Gastrocnemius medialis (tissue), 4 donors: Measurements from ENCODE around the gene ERC1. TPM values are rescaled to one million over a fixed set of nuclear protein-coding genes. Genes with fewer than 3 reads are reported as not detected.

Source experiments
- ATAC-seq, 2 donors: fragments of 150-250 bp; one replicate each; pipeline ENCODE4 v1.9.1; 2016
- DNase-seq, 2 donors: peaks; one replicate each; pipeline ENCODE4 v3.0.0-alpha.2; 2019
- H3K27ac ChIP-seq, 4 donors: fragments of 200-600 bp; sonication (generic); 1 replicate in 1 of 4; 2 replicates in 3 of 4; pipeline ENCODE4 v1.5.1; 2016 to 2018; ENCODE audit warnings: mild to moderate bottlenecking in 2 of 4, moderate library complexity in 1 of 4
- H3K27me3 ChIP-seq, 3 donors: fragments of 200-600 bp; sonication (generic) in 2 of 3; 1 replicate in 1 of 3; 2 replicates in 2 of 3; pipeline versions ENCODE4 v1.5.1 to v1.6.0; 2016 to 2019; ENCODE audit warnings: mild to moderate bottlenecking in 1 of 3, moderate library complexity in 1 of 3
- H3K36me3 ChIP-seq, 2 donors: fragments of 200-600 bp; sonication (generic) in 1 of 2; one replicate each; pipeline ENCODE4 v1.5.1; 2017 to 2018
- H3K4me1 ChIP-seq, 2 donors: fragments of 200-600 bp; sonication (generic) in 1 of 2; one replicate each; pipeline ENCODE4 v1.5.1; 2016 to 2017; ENCODE audit warnings: mild to moderate bottlenecking in 2 of 2
- H3K4me3 ChIP-seq, 4 donors: fragments of 200-600 bp; sonication (generic) in 3 of 4; 1 replicate in 1 of 4; 2 replicates in 3 of 4; pipeline ENCODE4 v1.5.1; 2016 to 2019; ENCODE audit warnings: mild to moderate bottlenecking in 2 of 4
- H3K9me3 ChIP-seq, 3 donors: fragments of 200-600 bp; sonication (generic) in 2 of 3; 1 replicate in 1 of 3; 2 replicates in 2 of 3; pipeline ENCODE4 v1.5.1; 2016 to 2019
- POLR2A ChIP-seq, 2 donors: fragments of 450-650 bp; IDR thresholded peaks; one replicate each; pipeline ENCODE4 v1.6.1; 2017; ENCODE audit warnings: antibody characterized with exemption in 2 of 2, mild to moderate bottlenecking in 2 of 2, moderate library complexity in 2 of 2
- in situ Hi-C, 4 donors: fragments of 200-750 bp; cut with MboI; loops; one replicate each; pipeline versions ENCODE4 v1.15.0 to v1.8.0; 2017; ENCODE audit warnings: low sequenced_read_pairs in 4 of 4
- intact Hi-C: fragments of 100-400 bp; cut with DNase I; formaldehyde crosslinking; loops from one replicate; pipeline ENCODE4 v1.15.1; 2023; ENCODE audit warnings: low total_unique reads
- total RNA-seq, 4 donors: library from RNA; depleted of rRNA; stranded (reverse); fragments of >200 nt; gene quantifications; one replicate each; pipeline versions ENCODE4 v1.1.0 to v1.2.3, GENCODE V29; 2016
- TF ChIP-seq, protein P1 (sequence below), 5 experiments: fragments of 450-650 bp in 3 of 5; fragments of 200-600 bp in 2 of 5; sonication (generic) in 2 of 5; IDR thresholded peaks in 4 of 5; conservative IDR thresholded peaks in 1 of 5; 1 replicate in 4 of 5; 2 replicates in 1 of 5; pipeline ENCODE4 v1.5.1; 2016 to 2019; ENCODE audit warnings: antibody characterized with exemption in 5 of 5, mild to moderate bottlenecking in 3 of 5, moderate library complexity in 3 of 5

ERC1 gene
- total RNA-seq, 4 donors from 2014 or later, result 20.3 to 39.1 (median 23.5) TPM

DNA sequence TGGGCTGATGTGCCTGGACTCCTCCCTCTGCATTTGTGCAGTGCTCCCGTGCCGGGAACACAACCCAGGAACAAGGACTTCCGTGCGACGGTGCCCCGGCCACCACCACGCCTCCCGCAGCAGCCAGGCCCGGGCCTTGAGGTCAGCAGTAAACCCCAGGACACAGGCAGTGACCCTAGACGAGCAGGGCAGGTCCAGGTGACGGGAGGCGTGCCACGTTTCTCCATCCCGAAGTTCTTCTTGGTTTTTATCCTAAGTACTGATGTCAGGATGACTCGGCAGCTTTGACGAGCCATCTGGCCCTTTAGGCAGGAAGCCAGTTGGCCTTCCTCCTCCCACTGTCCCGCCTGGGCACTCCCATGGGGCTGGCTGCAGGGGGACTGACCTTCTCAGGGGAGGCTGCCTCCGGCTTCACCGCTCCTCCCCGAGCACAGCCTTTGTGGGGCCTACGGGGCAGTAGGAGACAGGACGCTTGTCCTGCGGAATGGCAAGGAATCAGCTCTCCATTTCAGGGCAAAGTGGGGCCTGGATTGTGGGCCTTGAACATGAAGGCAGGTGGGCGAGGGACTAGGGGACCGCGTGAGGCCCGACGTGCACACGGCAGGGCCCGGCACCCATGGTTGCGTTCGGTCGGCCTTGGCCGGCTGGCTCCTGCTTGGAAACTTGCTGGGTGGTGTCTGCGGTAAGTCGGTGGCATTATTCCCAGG lies 509.2 kb downstream of the ERC1 start:
- Histone ChIP-seq H3K9me3 (no peaks in the 10 kb centered on the region), H3K4me3 (peak overlapping the region in 1 of 4 donors; percentile 21), H3K4me1 (peaks cover 18 to 19% of the 10 kb centered on the region in 2 donors), H3K36me3 (no peaks in the 10 kb centered on the region), H3K27me3 (peaks cover 0 to 4% (median 3%) of the 10 kb centered on the region in 3 donors), H3K27ac (no peak overlapping the region)
- DNase-seq (peak in 1 of 2 donors; percentile 56), ATAC-seq (peak; percentile 39 to 57)
- TF ChIP-seq POLR2A (IDR thresholded peaks at IDR 0.05), result no peak
- TF ChIP-seq, protein P1, sequence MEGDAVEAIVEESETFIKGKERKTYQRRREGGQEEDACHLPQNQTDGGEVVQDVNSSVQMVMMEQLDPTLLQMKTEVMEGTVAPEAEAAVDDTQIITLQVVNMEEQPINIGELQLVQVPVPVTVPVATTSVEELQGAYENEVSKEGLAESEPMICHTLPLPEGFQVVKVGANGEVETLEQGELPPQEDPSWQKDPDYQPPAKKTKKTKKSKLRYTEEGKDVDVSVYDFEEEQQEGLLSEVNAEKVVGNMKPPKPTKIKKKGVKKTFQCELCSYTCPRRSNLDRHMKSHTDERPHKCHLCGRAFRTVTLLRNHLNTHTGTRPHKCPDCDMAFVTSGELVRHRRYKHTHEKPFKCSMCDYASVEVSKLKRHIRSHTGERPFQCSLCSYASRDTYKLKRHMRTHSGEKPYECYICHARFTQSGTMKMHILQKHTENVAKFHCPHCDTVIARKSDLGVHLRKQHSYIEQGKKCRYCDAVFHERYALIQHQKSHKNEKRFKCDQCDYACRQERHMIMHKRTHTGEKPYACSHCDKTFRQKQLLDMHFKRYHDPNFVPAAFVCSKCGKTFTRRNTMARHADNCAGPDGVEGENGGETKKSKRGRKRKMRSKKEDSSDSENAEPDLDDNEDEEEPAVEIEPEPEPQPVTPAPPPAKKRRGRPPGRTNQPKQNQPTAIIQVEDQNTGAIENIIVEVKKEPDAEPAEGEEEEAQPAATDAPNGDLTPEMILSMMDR (IDR thresholded peaks at IDR 0.05 in 4 of 5, conservative IDR thresholded peaks at IDR 0.05 in 1 of 5), result no peak
- intact Hi-C loops (no loop called here), in situ Hi-C loops (no loop called here)

DNA sequence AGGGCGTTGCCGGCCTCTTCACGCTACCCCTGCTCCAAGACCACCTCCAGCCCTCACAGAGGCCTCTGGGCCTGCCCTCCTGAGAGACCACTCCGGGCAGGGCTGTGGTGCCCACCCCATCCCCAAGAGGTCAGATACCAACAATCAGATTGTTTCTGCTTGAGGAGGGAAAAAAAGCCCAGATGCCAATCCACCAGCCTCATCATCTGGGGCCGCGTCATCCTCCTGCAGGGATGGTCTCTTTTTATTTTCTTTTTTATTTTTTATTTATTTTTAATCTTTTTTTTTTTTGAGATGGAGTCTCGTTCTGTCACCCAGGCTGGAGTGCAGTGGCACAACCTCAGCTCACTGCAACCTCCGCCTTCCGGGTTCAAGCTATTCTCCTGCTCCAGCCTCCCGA lies 510.0 kb downstream of the ERC1 start:
- in situ Hi-C loops, result no loop called here
- H3K9me3 ChIP-seq, result no peaks in the 10 kb centered on the region
- H3K4me3 ChIP-seq, result no peak overlapping the region
- no peak for ATAC-seq
- H3K27ac ChIP-seq, result no peak overlapping the region
- TF ChIP-seq, protein P1 (IDR thresholded peaks at IDR 0.05 in 4 of 5, conservative IDR thresholded peaks at IDR 0.05 in 1 of 5), result no peak
- TF ChIP-seq POLR2A (IDR thresholded peaks at IDR 0.05), result no peak
- peaks cover 0 to 4% (median 3%) of the 10 kb centered on the region in 3 donors for H3K27me3 ChIP-seq
- DNase-seq, result no peak
- intact Hi-C loops, result no loop called here
- no peaks in the 10 kb centered on the region for H3K36me3 ChIP-seq
- H3K4me1 ChIP-seq, result peaks cover 18 to 19% of the 10 kb centered on the region in 2 donors

DNA sequence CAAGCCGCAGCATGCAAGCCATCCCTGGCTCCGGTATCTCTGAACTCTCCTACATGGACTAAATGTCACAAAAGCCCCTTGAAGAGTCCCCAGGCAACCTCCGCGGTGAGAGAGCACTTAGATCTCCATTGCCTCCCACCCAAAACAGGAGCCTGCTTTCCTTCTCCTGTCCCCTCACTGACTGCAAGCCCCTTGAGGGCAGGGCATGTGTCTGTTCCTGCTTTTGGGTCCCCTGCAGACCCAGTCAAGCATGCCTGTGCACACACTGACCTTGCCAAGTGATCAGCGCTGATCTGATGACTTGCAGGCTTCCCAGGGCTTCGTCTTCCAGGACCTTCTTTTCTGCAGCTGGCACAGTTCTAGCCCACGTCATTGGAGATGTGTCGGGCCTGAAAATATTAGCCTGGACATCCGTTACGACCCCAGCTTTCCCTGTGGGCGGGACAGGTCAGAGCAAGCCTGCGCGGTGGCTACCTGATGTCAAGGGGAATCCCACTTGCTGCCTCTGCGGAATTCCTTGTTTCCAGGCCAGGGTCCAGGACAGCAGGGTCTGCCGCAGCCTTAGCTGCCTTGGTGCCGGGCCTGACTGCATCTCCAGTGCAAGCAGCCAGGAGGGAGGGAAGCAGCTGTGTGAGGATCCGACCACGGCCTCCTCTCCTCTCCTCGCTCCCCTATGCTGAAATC lies 510.8 kb downstream of the ERC1 start:
- TF ChIP-seq, protein P1 (IDR thresholded peaks at IDR 0.05 in 4 of 5, conservative IDR thresholded peaks at IDR 0.05 in 1 of 5), result no peak
- no peak for TF ChIP-seq POLR2A (IDR thresholded peaks at IDR 0.05)
- Histone ChIP-seq H3K4me3 (no peak overlapping the region), H3K9me3 (no peaks in the 10 kb centered on the region), H3K27me3 (peaks cover 0 to 4% (median 3%) of the 10 kb centered on the region in 3 donors), H3K36me3 (no peaks in the 10 kb centered on the region), H3K27ac (no peak overlapping the region), H3K4me1 (peaks cover 13% of the 10 kb centered on the region in 2 donors)
- in situ Hi-C loops (no loop called here), intact Hi-C loops (no loop called here)
- ATAC-seq (no peak), DNase-seq (no peak)

DNA sequence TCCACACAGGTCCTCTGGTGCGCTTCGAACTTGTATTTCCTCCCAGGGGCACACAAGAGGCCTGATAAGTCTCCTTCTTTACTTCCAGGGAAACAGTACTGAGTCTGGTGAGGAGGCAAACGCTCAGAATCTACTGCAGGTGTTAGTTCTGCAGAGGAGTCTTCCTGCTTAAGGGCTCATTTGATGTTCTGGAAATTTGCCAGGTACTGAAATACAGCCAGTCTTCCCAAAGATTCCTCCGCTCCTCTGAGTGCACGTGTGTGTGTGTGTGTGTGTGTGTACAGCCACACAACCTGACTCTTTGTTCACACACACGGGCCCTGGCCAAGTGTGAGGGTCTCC lies 511.3 kb downstream of the ERC1 start:
- no peak for ATAC-seq
- no peak overlapping the region for H3K27ac ChIP-seq
- no peak overlapping the region for H3K4me3 ChIP-seq
- no peak for DNase-seq
- peaks cover 0 to 4% (median 3%) of the 10 kb centered on the region in 3 donors for H3K27me3 ChIP-seq
- no peaks in the 10 kb centered on the region for H3K9me3 ChIP-seq
- in situ Hi-C loops (no loop called here), intact Hi-C loops (no loop called here)
- H3K36me3 ChIP-seq, result no peaks in the 10 kb centered on the region
- TF ChIP-seq, protein P1 (IDR thresholded peaks at IDR 0.05 in 4 of 5, conservative IDR thresholded peaks at IDR 0.05 in 1 of 5), result no peak
- no peak for TF ChIP-seq POLR2A (IDR thresholded peaks at IDR 0.05)
- H3K4me1 ChIP-seq, result peaks cover 8 to 9% of the 10 kb centered on the region in 2 donors
